Measurements from ENCODE around the gene NDUFS1.
"Not testable (repeated sequence)": the region's sequence is repeated elsewhere in the genome, so short reads cannot be mapped to it uniquely, and the experiment has no call there.

Gene NDUFS1

GRCh38 chr2:206160807-206161179 is 1.5 kb upstream of the NDUFS1 start:
- no peak for DNase-seq

GRCh38 chr2:206160125-206160806 is 1.0 kb upstream of the NDUFS1 start:
- DNase-seq: no peak

- DNase-seq: no peak
Measured at GRCh38 chr2:206158563-206159345, 490 bp downstream of the NDUFS1 start.

DNA sequence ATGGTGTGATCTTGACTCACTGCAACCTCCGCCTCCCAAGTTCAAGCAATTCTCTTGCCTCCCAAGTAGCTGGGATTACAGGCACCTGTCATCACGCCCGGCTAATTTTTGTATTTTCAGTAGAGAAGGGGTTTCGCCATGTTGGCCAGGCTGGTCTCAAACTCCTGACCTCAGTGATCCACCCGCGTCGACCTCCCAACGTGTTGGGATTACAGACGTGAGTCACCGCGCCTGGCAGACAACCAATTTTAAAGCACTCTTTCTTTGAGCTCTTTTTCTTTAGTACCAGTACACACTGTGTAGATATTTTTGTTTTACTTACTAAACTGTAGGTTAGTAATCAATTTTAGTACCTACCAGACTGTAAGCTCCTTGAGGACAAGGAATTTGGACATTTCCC is 2.2 kb downstream of the NDUFS1 start:
- DNase-seq: not testable (repeated sequence)

DNA sequence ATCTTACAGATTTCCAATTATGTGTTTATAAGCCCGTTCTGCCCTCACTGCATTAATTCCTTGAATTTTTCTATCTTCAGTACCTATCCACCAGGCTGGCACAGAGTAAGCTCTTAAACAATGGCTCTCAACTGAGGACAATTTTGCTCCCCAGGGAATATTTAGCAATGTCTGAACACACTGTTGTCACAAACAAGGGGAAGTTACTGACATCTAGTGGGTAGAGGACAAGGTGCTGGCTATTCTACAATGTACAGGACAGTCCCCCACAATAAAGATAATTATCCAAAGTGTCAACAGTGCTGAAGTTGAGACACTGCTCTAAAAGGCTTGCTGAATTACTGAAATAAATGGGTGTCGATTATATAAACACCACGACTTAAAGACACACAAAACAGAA is 5.0 kb downstream of the NDUFS1 start:
- no peak for DNase-seq

DNA sequence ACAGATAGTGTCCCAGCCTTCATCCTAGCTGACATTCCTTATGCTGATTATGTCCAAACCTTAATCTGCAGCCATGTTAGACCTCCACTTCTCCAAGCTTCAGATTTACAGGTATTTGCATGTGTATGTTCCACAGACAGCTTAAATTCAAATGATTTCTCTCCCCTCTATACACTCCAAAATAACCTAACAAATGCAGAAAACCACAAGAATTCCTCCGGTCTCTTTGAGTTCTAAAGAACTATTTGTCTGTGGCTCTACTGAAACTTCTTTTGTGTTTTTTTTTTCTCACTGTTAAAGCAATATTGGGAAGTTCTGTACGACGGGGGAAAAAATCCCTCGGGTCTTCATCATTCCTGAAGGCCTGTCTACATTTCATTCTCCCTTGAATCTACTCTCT is 8.6 kb downstream of the NDUFS1 start:
- no peak for DNase-seq

- no peak for DNase-seq
Measured at GRCh38 chr2:206150168-206150567, 9.1 kb downstream of the NDUFS1 start.

DNA sequence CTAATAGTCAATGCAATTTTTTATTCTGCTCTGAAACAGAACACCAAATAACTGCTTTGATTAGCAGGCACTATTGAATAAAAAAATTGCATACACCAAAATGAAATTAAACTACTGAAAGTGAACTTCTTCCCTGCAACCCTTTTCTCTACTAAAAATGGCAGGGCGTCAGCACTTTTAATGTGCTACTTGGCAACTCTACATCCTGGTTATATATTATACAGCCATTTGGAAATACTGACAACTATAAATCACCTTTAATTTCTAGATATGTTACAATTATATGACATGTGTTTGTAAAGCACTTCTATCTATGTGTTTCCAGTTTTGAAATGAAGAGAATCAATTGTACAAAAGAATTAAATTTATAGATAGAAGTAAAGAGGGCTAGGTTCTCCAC is 9.9 kb downstream of the NDUFS1 start:
- DNase-seq: no peak

DNA sequence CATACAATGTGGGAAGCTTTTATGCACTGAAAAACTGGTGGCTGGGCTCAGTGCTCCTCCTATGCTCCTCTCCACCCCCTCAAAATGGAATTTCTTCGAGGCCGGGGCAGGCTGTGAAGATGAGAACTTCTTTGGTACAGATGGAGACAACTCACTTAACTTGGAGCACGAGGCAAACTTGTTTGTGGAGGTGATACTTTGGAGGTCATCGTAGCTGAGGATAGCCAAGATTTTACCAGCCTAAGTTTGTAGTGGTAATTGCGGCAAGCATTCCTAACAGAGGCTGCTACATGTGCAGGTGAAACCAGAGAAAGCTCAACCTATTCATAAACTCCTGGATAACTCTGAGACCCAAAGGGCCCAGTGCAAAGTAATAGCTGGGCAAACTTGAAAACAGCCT is 13.6 kb downstream of the NDUFS1 start:
- no peak for DNase-seq

GRCh38 chr2:206144383-206144782 is 14.9 kb downstream of the NDUFS1 start:
- DNase-seq: no peak

- no peak for DNase-seq
Measured at GRCh38 chr2:206143451-206143850, 15.8 kb downstream of the NDUFS1 start.

DNA sequence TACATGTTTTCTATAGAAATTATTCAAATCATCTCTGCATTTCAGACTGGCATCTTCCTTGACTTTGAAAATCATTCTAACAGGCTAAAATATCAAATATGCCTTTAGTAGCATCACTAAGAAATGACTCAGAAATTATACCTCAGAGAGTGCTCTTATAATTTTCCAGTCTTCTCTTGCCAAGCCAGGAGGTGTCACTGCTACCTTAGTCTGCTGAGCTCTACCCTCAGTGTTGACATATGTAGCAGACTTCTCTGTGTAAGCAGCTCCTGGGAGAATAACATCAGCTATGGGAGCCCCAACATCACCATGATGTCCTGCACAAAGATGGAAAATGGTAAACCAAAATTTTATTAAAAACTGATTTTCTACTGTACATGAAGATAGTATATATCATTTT is 31.6 kb downstream of the NDUFS1 start:
- no peak for DNase-seq

- no peak for DNase-seq
Measured at GRCh38 chr2:206125901-206126300, 33.3 kb downstream of the NDUFS1 start.

- not testable (repeated sequence) for DNase-seq
Measured at GRCh38 chr2:206122569-206122968, 36.7 kb downstream of the NDUFS1 start.

DNA sequence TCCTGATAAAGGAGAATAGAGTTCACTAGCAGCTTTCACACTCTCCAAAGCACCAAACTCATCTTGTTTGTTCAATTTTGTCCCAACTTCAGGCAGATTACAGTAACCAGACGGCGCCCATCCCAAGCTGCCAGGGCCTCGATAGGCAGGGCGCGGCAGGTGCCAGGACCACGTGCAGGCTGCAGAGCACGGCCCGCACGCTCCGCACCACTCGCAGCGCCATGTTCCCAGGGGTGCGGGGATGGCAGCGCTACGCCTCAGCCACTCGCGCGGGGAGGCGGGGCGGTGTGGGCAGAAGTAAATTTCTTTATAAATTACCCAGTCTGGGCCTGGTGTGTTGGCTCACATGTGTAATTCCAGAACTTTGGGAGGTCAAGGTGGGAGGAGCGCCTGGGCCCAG is 43.0 kb downstream of the NDUFS1 start:
- no peak for DNase-seq

- no peak for DNase-seq
Measured at GRCh38 chr2:206115026-206115578, 44.1 kb downstream of the NDUFS1 start.

- DNase-seq: no peak
Measured at GRCh38 chr2:206112846-206113547, 46.2 kb downstream of the NDUFS1 start.

- no peak for DNase-seq
Measured at GRCh38 chr2:206112108-206112507, 47.1 kb downstream of the NDUFS1 start.

DNA sequence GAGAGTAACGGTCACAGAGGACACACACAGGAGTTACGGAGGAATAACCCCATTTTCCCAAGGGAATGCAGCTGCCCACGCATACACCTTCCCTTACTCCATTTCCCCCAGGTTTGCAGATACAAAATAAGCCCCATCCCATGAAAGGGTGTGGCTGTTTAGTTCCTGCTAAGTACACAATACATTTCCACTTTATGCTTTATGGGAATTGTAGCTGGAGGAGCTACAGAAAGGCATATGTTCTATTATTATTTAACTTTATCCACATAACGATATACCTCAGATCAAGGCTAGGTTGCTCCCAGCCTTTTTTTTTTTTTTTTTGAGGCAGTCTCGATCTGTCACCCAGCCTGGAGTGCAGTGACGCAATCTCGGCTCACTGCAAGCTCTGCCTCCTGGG is 50.5 kb downstream of the NDUFS1 start:
- no peak for DNase-seq

DNA sequence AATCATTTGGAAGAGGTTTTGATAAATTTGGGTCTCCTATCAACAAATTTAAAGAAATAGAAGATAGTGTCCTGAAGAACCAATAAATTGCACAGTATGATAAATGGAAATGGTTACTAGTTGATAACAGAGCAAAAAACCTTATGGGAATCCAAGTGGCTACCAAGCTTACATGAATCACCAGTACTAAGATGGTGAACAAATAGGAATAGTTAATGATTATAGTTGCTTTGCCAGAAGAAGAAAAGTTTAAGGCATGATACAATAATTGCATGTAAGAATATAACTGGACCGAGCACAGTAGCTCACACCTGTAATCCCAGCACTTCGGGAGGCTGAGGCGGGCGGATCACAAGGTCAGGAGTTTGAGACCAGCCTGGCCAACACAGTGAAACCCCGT is 53.7 kb downstream of the NDUFS1 start:
- DNase-seq: no peak

- no peak for DNase-seq
Measured at GRCh38 chr2:206105038-206105437, 54.2 kb downstream of the NDUFS1 start.

- not testable (repeated sequence) for DNase-seq
Measured at GRCh38 chr2:206098872-206099271, 60.4 kb downstream of the NDUFS1 start.

- DNase-seq: no peak
Measured at GRCh38 chr2:206098471-206098870, 60.8 kb downstream of the NDUFS1 start.

DNA sequence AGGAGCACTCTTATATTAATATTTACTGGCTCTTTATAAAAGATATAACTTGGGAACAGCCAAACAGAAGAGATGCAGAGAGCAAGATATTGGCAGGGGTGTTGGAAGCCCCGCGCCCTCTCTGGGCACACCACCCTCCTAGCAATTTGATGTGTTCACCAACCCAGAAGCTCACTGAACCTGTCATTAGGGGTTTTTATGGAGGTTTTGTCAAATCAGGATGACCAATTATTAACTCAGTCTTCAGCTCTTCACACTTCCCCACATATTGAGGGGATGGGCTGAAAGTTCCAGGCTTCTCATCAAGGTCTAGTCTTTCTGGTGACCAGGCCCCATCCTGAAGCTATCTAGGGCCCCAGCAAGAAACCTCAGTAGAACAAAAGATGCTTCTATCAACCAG is 62.4 kb downstream of the NDUFS1 start:
- no peak for DNase-seq

Measured in femur (tissue), 1 donor.